ENCODE data around the gene ACAP3. TPM values are rescaled to one million over a fixed set of nuclear protein-coding genes. Genes with fewer than 3 reads are reported as not detected.

Gene ACAP3
- total RNA-seq (2021) (25.1 to 42.2 TPM (median 30.7 TPM) in 3 replicates), Bru-seq, nascent RNA (percentile 36 among the genes with signal in this experiment)
- long read RNA-seq, experiment 1, partial matches to known transcripts, result 7 of 33 reads
- long read RNA-seq, experiment 1, other reads (novel, unspliced or antisense), result 21 of 33 reads
- long read RNA-seq, experiment 2, partial matches to known transcripts, result 5 of 14 reads
- long read RNA-seq, experiment 2, other reads (novel, unspliced or antisense), result 9 of 14 reads
- long read RNA-seq, experiment 3, result 0 reads

DNA sequence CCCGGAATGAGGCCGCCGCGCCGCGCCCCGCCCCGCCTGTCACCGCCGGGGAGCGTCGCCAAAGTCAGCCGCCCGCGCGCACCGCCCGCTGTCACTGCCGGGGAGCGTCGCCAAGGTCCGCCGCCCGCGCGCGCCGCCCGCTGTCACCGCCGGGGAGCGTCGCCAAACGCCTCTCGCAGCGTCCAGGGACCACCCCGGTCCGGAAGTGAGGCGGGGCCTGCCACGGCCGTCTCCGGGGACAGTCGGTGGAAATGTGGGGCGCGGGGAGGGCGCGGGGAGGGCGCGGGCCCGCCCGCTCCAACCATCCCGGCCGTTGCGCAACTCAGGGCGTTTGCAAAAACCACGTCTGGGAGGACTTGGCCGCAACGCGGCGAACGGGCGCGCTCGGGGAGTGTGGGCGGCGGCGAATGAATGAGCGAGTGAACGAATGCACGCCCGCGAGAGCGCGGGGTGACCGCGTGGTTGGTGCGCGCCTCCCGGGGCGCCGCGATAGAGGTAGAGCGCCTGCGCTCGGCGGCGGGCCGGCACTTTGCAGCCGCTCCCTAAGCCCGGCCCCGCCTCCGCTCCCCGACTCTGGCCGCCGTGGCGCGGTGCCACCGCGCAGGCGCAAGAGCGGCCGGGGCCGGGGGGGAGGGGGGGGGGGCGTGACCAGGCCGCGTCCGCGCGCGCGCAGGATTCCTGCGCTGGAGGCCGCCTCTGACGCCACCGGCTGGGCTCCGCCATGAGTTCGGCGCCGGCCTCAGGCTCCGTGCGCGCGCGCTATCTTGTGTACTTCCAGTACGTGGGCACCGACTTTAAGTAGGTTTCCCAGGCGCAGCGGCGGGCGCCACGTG is at the start of gene ACAP3, which contains the start of gene PUSL1:
TSS of gene ACAP3 (minus strand) at position 8 of the 833 bp plus-strand sequence. CDS start 115 bp downstream, outside the sequence.
TSS of gene PUSL1 (plus strand) at position 675 of the 833 bp plus-strand sequence. CDS start at position 722, 47 bp downstream.
- Mint-ChIP-seq H3K4me3 (peak within 1 kb of the TSS; percentile 71), H3K36me3 (peaks cover 5% of the 10 kb centered on the region; the same call in 1 of the 2 replicates), H3K27ac (0 out of 2 replicates have a peak within 1 kb of the TSS, but pooled peaks have one; percentile 32), H3K4me1 (peaks cover 21% of the 10 kb centered on the region), H3K9me3 (no peaks in the 10 kb centered on the region), H3K27me3 (ENCODE audit: low read depth) (peaks cover 6% of the 10 kb centered on the region; the same call in 1 of the 2 replicates)
- CTCF ChIA-PET, result interaction anchor here (0.5 kb wide), 1 partner anchor 191 kb away, joined by 3 read pairs; no protein-coding TSS in a partner anchor
- POLR2A ChIA-PET, result no interaction called here
- peak; percentile 40 for ATAC-seq
- peak; percentile 82 for DNase-seq (ENCODE audit: low spot score)
- TF ChIP-seq TEAD1 (CRISPR knock-in tag; IDR thresholded peaks at IDR 0.05) (no peak), MYBL2 (CRISPR knock-in tag; IDR thresholded peaks at IDR 0.05) (peak; percentile 5; the same call in 1 of the 2 replicates), E2F5 (CRISPR knock-in tag; IDR thresholded peaks at IDR 0.05) (peak; percentile 52; the same call in 1 of the 2 replicates), GABPB1 (CRISPR knock-in tag; IDR thresholded peaks at IDR 0.05) (peak; percentile 17; the same call in 1 of the 2 replicates), FOXP1 (CRISPR knock-in tag; IDR thresholded peaks at IDR 0.05; ENCODE audit: borderline replicate concordance) (0 out of 2 replicates have a peak, but pooled peaks have one; percentile 25), USF2 (CRISPR knock-in tag; IDR thresholded peaks at IDR 0.05) (peak; percentile 31; the same call in 1 of the 2 replicates), MXD4 (CRISPR knock-in tag; IDR thresholded peaks at IDR 0.05; ENCODE audit: borderline replicate concordance) (no peak), ZNF317 (CRISPR knock-in tag; IDR thresholded peaks at IDR 0.05; ENCODE audit: borderline replicate concordance, low read depth) (no peak), ESRRA (CRISPR knock-in tag; IDR thresholded peaks at IDR 0.05; ENCODE audit: borderline replicate concordance) (peak; percentile 79; the same call in 1 of the 2 replicates), SP1 (CRISPR knock-in tag; conservative IDR thresholded peaks at IDR 0.05) (peak; percentile 68), NR3C1 (CRISPR knock-in tag; conservative IDR thresholded peaks at IDR 0.05; ENCODE audit: low read depth) (0 out of 2 replicates have a peak, but pooled peaks have one; percentile 46), ETV6 (CRISPR knock-in tag; IDR thresholded peaks at IDR 0.05) (peak; percentile 18; the same call in 1 of the 2 replicates), FOXK1 (CRISPR knock-in tag; IDR thresholded peaks at IDR 0.05) (peak; percentile 76), ZNF396 (CRISPR knock-in tag; IDR thresholded peaks at IDR 0.05; ENCODE audit: borderline replicate concordance) (no peak), JAZF1 (CRISPR knock-in tag; IDR thresholded peaks at IDR 0.05) (no peak), ZNF425 (CRISPR knock-in tag; conservative IDR thresholded peaks at IDR 0.05) (no peak)
- TF ChIP-seq, protein P1, sequence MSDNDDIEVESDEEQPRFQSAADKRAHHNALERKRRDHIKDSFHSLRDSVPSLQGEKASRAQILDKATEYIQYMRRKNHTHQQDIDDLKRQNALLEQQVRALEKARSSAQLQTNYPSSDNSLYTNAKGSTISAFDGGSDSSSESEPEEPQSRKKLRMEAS (CRISPR knock-in tag; IDR thresholded peaks at IDR 0.05), result peak; percentile 77; the same call in 1 of the 2 replicates
- TF ChIP-seq, protein P2, sequence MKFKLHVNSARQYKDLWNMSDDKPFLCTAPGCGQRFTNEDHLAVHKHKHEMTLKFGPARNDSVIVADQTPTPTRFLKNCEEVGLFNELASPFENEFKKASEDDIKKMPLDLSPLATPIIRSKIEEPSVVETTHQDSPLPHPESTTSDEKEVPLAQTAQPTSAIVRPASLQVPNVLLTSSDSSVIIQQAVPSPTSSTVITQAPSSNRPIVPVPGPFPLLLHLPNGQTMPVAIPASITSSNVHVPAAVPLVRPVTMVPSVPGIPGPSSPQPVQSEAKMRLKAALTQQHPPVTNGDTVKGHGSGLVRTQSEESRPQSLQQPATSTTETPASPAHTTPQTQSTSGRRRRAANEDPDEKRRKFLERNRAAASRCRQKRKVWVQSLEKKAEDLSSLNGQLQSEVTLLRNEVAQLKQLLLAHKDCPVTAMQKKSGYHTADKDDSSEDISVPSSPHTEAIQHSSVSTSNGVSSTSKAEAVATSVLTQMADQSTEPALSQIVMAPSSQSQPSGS (CRISPR knock-in tag; IDR thresholded peaks at IDR 0.05; ENCODE audit: borderline replicate concordance, low read depth), result no peak
- TF ChIP-seq, protein P3, sequence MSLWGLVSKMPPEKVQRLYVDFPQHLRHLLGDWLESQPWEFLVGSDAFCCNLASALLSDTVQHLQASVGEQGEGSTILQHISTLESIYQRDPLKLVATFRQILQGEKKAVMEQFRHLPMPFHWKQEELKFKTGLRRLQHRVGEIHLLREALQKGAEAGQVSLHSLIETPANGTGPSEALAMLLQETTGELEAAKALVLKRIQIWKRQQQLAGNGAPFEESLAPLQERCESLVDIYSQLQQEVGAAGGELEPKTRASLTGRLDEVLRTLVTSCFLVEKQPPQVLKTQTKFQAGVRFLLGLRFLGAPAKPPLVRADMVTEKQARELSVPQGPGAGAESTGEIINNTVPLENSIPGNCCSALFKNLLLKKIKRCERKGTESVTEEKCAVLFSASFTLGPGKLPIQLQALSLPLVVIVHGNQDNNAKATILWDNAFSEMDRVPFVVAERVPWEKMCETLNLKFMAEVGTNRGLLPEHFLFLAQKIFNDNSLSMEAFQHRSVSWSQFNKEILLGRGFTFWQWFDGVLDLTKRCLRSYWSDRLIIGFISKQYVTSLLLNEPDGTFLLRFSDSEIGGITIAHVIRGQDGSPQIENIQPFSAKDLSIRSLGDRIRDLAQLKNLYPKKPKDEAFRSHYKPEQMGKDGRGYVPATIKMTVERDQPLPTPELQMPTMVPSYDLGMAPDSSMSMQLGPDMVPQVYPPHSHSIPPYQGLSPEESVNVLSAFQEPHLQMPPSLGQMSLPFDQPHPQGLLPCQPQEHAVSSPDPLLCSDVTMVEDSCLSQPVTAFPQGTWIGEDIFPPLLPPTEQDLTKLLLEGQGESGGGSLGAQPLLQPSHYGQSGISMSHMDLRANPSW (CRISPR knock-in tag; conservative IDR thresholded peaks at IDR 0.05; ENCODE audit: low read depth), result 0 out of 2 replicates have a peak, but pooled peaks have one; percentile 52

Data from WTC11 (cell line).